Measurements from ENCODE around the gene SRGAP3.

The SRGAP3 gene

DNA sequence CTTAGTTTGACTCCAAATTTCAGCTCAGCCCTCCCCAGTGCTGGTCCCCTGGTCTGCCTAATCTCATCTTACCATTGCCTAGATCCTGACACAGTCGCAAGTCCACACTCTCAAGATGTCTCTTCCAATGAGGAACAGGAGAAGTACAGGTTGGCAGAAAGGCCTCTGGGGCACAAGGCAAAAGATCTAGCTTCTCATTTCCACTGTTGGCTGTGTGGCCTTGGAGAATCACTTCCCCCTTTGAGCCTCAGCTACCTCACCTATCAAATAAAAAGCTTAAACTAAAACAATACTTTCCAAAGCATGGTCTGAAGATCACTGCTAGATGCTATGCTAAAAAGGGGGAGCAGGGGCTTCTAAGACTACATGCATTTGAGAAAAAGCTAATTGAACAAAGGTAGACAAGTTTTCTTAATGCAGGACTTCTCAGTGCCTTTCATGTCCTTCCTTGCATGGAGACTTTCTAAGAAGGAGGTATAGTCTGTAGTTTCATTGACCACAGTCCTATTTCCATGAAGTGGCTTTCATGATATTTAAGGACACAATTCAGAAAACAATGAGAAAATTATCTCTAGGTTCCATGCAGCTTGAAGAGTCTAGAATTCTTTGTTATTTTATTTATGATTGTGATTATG is 168.1 kb downstream of the SRGAP3 start:
- no peak for DNase-seq (ENCODE audit: low spot score)

DNA sequence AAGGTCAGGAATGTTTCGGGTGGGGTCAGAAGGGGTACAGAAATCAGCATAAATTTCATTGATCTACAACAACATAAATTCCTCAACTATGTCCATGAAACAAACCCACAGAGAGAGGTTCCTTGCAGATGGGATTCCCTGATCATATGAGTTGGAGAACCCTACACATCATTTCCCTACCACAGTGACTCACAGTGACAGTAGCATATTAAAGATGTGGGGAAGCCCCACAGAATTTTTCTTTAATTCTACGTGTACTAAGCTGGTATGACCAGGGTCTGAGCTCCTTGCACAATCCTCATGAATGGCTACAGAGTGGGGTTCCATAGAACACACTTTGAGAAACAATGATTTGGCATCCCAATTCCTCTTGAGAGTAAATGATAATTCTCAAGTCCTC is 169.3 kb downstream of the SRGAP3 start:
- DNase-seq (ENCODE audit: low spot score), result no peak

DNA sequence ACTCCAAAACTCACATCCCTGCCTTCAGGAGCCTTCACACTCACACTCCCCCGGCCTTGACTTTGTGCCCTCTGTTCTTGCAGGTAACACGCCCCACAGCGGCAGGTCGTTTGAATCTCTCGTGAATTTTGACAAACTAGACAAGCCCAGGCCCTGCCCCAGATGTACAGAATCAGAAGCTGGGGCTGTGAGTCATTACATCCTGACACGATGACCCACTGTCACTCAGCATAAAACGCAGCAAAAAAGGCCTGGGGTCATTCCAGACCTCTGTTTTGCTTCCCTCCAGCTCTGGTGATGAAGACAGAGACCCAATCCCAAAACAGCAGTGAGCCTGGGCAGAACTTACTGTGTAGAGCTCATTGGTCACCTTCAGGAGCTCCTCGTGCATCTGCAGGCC is 169.8 kb downstream of the SRGAP3 start:
- DNase-seq (ENCODE audit: low spot score), result no peak

DNA sequence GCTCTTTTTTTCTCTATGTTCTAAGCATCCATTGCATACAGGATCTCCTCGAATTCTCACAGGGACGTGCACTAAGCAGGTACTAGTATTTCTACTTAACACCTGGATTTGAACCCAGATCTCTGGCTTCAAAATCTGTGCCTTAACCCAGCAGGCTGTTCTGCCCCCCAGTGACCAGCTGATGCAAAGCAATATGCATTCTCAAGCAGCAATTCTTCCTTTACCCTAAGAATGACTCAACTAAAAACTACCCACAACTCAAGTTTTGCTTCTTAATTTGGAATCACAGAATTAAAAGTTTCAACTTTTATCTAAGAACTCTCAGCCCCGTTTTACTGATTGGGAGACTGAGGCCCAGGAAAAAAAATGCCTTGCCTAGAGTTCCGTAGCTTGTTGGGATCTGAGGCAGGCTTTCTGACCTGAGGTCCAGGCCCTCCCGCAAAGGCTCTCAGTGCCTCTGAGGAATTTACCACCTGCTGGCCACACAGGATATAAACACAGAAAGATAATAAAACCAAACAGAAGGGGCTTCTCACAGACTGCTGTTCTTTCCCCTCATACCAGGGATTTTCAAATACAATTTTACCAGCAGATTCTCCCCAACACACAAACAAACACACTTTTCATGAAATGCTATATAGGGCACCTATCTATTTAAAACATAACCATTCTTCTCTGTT is 170.7 kb downstream of the SRGAP3 start:
- DNase-seq (ENCODE audit: low spot score), result no peak

DNA sequence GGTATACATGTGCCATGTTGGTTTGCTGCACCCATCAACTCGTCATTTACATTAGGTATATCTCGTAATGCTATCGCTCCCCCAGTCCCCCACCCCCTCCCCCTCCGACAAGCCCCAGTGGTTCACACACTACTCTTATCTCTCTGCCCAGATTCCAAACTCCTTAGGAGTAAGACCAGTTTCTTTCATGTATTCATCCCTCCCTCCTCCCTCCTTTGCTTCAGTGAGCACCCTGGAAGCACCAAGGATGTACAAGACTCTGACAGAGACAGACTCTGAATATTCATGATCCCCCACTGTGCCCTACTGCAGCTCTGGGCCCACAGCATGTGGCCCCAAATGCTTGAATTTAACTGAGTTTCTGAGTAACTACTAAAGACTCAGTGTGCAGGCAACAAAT is 172.4 kb downstream of the SRGAP3 start:
- no peak for DNase-seq (ENCODE audit: low spot score)

DNA sequence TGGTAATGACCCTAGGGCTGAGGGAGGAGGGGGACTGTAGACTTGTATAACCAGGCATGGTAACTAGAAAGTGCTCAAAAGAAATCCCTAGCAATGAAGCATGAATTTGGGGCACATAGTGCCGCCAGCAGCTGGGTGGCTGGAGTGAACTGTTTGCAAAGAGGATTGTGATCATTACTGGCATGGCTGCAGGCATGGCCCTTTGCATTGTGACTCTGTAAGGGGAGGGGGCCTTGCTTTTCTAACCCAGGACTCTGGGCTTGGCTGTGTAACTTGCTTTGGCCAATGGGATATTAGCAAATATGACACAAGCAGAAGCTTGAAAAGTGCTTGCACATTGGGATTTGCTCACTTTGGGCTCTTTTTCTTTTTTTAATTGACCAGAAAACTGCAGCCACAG is 173.7 kb downstream of the SRGAP3 start:
- no peak for DNase-seq (ENCODE audit: low spot score)

DNA sequence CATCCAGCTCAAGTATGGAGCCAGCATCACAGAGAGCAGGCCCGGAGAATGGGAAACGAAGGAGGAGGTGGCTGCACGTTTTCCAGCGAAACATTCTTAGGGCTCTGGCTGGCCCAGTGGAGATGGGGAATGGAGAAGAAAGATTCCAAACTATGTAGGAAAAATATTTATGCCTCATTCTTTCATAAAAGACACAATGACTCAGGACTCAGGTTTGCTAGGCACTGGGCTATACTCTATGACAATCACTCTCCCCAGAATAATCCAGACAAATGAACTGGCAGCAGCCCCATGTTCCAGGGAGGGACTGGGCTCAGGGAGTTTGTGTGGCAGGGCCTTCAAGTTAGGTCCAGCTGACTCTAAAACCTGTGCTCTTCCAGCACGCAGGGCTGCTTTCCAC is 175.4 kb downstream of the SRGAP3 start:
- no peak for DNase-seq (ENCODE audit: low spot score)

DNA sequence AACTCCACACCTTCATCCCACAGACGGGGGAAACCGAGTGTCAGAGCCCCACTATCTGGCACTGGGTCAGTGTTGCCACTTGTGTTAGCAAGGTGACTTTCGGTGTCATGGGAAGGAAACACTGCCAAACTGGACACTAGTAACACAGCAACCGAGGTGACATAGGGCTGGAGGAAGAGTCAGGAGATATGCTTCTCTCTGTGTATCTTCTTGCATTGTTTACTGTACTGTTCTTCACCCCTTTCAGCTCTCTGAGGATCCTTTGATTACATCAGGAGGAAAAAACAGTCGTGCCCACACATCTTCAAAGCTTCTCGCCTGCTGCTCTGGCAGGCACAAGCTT is 176.8 kb downstream of the SRGAP3 start:
- no peak for DNase-seq (ENCODE audit: low spot score)

DNA sequence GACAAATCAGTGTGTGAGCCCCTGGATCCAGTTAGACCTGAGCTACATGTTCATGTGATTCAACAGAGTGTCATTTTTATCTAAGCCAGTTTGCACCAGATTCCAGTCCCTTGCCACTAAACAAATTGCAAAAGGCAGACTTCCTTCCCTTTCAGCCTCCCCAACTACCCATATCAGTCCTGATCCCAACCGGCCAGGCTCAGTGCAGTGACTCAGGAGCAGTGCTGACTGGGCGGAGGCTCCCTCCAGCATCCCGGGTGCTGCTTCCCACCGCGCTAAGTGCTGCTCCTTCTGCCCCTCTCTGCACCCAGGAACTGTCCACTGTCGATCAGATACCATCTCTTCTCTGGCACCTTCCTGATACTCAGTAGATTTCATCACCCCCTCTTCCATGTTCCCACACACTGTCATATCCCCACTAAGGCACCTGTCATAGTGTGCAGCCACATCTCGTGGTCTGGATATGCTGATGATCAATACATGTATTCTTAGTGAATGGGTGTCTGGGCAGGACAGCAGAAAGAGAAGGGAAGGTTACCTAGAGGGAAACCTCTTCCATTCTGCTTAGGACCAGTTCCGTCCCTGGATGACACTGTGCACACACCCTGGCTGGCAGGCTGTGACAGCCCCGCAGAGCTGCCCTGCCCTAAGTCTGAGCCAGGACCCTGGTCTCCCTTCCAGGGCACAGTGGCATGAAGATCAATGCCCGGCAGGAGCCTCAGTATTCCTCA is 177.3 kb downstream of the SRGAP3 start:
- no peak for DNase-seq (ENCODE audit: low spot score)

DNA sequence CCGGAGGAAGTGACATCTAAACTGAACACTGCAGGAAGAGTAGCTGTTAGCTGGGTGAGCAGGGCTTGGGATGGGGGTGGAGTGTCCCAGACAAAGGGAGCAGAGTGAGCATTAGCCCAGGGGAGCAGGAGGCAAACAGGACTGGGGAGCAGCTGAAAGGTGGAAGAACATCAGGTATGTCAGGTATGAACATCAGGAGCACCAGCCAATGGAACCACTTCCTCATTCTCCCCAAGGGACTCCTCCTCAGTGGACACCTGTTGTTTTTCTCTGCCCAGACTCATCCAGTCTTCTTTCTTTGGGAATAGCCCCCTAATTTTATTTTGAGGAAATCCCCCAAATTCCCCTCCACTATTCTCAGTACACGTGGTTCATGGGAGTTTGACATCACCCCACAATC is 178.5 kb downstream of the SRGAP3 start:
- no peak for DNase-seq (ENCODE audit: low spot score)

DNA sequence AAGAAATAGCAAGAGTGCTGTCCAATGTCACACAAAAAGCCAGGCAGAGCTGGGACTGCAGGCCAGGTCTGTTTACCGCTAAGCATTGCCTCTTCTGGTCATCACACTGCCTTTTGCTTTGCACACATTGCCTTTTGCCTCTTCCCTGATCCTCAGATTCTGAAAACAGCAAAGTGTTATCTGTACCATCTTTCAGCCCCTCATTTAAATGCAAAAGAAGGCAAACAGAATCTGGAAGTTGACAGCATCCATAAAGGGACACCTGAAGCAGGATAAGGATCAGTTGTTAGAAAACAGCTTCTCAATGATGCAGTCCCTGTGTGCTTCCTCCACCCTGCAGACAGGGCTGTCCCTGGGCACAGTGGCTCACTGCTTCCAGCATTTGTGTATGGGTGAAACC is 179.5 kb downstream of the SRGAP3 start:
- no peak for DNase-seq (ENCODE audit: low spot score)

DNA sequence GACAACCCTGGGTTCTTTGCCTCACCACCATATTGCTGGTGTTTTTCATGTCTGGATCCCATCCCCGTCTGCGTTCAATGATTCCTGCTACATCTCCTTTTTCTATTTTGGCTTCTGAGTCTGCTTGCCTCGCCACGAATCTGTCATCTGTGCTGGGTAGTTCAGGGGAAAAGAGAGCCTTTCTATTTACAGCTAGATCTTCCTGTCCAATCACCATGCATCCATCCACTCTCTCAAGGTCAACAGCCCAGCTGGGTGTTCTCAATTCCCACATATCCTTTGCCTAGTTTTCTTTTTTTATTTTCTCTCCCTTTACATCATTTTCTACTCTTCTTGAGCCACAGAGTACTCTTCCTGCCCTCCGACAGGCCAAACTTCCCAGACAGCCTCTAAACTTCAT is 181.4 kb downstream of the SRGAP3 start:
- DNase-seq (ENCODE audit: low spot score), result no peak

DNA sequence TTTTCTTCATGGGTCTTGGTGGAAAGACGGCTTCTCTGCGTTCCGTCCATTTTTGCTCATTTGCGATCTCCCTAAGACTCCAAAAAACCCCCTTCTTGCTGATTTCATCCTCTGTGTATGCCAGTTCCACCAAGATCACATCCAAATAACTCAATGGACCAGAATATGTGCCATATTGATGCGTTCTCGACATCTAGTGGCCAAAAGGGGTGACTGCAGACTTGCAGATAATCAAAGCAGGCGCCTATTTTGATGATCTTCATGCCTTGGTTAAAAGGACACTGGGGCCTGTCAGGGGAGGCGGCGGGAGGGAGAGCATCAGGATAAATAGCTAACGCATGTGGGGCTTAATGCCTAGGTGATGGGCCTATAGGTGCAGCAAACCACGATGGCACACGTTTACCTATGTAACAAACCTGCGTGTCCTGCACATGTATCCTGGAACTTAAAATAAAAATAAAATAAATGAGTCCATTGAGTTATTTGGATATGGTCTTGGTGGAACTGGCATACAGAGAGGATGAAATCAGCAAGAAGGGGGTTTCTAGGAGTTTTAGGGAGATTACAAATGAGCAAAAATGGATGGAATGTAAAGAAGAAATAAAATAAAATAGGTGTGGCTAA is 182.0 kb downstream of the SRGAP3 start:
- DNase-seq (ENCODE audit: low spot score), result peak; percentile 81

DNA sequence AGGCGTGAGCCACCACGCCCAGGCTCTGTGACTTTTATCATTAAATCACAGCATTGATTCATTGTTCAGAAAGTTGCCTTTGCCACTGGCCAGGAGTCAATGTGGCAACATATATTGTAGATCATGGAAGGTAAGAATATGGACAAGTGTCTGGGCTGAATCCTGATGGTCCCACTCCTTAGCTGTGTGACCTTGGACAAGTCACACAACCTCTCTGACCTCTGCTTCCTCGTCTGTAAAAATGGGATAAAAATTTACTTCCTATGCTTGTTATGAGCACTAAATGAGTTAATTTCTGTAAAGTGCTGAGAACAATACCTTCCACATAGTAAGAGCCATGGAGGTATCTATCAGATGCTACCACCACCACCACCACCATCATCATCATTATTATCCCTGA is 182.7 kb downstream of the SRGAP3 start:
- DNase-seq (ENCODE audit: low spot score), result no peak

DNA sequence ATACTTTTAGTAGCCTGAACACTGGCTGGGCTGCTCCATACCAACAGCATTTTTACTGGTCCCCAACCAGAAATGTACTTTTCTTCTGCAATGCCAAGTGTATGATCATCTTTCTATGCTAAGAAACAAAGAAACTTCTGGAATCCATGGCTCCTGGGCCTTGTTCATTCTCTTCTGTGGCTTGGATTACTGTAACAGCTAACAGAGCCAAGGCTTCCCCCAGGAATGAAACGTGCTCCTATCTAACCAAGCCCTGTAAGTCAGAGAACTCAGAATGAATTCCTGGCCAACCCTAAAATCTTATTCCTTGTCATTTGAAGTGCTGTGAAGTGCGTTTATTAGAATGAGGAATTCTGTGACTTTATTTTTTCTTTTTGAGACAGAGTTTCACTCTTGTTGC is 183.3 kb downstream of the SRGAP3 start:
- DNase-seq (ENCODE audit: low spot score), result no peak

DNA sequence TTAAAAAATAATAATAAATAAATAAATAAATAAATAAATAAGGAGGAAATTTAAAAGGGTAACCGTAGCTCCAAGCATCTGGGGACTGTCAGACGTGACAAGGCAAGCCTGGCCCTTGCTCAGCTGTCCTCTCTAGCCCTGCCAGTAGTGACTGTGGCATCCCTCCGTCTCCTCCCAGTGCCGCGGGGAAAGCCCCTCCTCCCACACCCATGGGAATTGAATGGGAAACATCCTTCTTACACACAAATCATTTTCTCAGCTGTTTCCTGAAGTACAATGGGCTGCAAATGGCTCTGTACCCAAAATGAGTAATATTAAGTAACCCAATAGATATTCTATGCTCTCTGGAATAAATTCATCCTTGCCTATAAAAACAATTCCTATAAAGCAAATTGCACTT is 184.6 kb downstream of the SRGAP3 start:
- DNase-seq (ENCODE audit: low spot score), result no peak

DNA sequence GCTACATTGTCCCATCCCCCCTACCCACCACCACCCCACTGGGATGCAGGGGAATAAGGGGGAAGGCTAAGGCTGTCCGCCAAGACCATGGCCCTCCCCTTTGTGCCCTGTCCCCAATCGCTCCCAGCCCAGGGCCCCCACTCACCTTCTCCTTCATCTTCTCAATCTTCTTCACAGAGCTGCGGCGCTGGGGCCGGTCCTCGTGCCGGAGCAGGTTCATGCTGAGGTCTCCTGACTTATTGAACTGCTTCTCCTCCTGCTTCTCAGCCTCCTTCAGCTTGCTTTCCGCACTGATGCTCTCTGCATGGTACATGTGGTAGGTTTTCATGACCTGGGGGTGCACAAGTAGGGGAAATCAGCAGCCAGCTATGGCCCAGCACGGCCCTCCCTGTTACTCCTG is 185.2 kb downstream of the SRGAP3 start:
- no peak for DNase-seq (ENCODE audit: low spot score)

DNA sequence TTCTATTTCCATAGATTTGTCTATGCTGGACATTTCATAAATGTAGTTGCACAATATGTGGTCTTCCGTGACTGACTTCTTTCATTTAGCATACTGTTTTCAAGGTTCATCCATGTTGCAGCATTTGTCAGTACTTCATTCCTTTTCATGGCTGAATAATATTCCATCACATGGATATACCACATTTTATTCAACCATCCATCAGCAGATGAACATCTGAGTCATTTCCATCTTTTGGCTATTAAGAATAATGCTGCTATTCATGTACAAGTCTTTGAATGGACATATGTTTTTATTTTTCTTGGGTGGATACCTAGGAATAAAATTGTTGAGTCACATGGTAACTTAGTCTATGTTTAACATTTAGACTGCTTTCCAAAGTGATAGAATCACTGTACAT is 186.9 kb downstream of the SRGAP3 start:
- DNase-seq (ENCODE audit: low spot score), result no peak

DNA sequence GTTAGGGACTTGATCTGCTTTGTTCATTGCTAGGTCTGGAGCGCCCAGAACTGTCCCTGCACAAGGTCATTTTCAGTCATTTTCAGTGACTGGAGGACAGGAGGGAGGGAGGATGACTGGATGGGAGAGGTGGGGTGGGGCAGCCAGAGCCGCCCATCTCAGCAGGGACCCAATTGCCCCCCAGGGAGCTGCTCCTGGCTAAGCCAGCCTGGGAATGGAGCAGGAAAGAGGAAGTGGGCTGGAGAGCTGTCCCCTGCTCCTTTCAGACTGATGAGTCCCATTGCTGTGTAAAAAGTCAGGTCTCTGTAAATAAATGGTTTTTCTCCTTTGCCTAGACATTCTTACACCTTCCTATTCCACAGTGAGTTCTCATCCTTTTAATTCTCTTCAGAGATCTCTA is 187.8 kb downstream of the SRGAP3 start:
- DNase-seq (ENCODE audit: low spot score), result no peak

DNA sequence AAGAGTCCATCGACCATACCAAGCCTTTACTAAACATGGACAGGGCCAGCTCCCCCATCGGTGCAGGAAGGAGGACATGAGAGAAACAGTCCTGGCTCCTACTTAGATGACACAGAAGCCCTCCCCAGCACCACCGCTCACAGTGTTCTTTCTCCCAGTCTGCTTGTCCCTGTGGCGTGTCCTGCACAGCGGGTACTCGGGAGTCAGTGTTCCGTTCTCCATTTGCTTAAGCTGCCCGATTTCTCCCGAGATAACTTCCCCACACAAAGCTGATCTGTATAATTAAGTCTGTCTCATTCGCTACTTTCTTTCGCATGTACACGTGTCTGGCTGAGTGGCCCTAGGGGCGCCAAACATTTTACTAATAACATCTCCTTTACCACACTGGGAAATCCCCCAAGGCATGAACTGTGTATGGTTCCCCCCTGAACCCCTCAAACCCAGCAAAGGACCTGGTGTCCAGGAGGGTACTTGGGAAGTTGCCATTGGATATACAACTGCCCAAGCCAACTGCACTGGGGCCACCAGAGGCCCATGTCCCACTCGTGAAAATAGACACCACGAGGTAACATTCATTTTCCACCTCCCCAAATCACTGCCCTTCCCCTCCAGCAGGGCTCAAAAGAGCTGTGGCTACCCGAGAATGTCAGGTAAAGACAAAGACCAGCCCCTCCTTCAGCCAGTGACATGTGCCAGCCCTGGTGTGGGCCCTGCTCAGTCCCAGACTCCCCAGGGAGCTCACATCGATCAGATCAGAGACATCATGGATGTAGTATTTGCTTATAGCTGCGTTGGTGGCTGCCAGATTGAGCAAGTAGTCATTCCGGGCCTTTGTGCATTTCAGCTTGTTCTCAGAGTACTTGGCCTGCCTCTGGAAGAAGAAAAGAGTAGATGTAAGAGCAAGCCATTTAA is 189.7 kb downstream of the SRGAP3 start:
- DNase-seq (ENCODE audit: low spot score), result no peak

DNA sequence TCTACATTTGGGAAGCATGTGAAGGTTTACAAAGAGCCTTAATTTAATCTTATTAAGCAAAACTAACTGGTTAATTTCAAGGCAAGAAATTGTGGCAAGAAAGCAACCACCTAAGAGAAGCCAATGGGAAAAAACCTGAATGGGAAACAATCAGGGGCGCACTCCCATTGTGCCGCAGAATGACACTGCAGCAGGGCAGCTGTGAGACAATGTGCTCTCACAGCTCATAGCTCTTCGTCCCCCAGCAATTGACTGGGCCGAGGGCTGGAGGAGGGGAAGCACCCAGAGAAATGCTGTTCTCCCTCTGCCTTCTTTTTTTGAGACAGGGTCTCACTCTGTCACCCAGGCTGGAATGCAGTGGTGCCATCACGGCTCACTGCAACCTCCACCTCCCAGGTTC is 192.9 kb downstream of the SRGAP3 start:
- peak; percentile 83 for DNase-seq (ENCODE audit: low spot score)

Data from pons (tissue), 1 donor.